CD4-positive, alpha-beta memory T cell (primary cell): Measurements from ENCODE around the gene RASGRP3. TPM values are rescaled to one million over a fixed set of nuclear protein-coding genes. Genes with fewer than 3 reads are reported as not detected.

Experiments
- CTCF ChIA-PET: fragments of 350-600 bp; sonication (Branson Sonifier 250); formaldehyde crosslinking; loops from one replicate; lab custom pipeline; 2021; ENCODE audit warnings: inconsistent platforms; ENCODE audit not compliant: partially characterized antibody; lab: Charles Lee
- POLR2A ChIA-PET: fragments of 350-600 bp; sonication (Branson Sonifier 250); formaldehyde crosslinking; loops from one replicate; lab custom pipeline; 2021; ENCODE audit not compliant: partially characterized antibody; lab: Charles Lee
- DNase-seq, 5 donors: peaks; one replicate each; pipeline versions ENCODE4 v3.0.0 to v3.0.0-alpha.2; 2020 to 2022; ENCODE audit warnings: mixed read lengths in 1 of 5
- H3K27ac ChIP-seq: one replicate; pipeline ENCODE4 v1.7.0; 2013; ENCODE audit warnings: low read depth, low read length
- H3K27me3 ChIP-seq: 2 replicates; pipeline ENCODE4 v1.7.0; 2013; ENCODE audit warnings: mild to moderate bottlenecking, low read length, moderate library complexity; ENCODE audit not compliant: insufficient read depth
- H3K36me3 ChIP-seq: 2 replicates; pipeline ENCODE4 v1.7.0; 2013; ENCODE audit warnings: mild to moderate bottlenecking, low read length, moderate library complexity; ENCODE audit not compliant: insufficient read depth
- H3K4me1 ChIP-seq: 2 replicates; pipeline ENCODE4 v1.7.0; 2013; ENCODE audit warnings: mild to moderate bottlenecking, low read length, moderate library complexity; ENCODE audit not compliant: insufficient read depth
- H3K4me3 ChIP-seq, 2 donors: one replicate each; pipeline ENCODE4 v1.7.0; 2013; ENCODE audit warnings: low read length in 2 of 2, mild to moderate bottlenecking in 1 of 2
- H3K9me3 ChIP-seq, 2 donors: one replicate each; pipeline ENCODE4 v1.7.0; 2013; ENCODE audit warnings: low read length in 2 of 2, control low read depth in 1 of 2; ENCODE audit not compliant: control insufficient read depth in 1 of 2
- H3K27ac Mint-ChIP-seq, 7 donors: one replicate each; pipeline ENCODE4 v1.8.0; 2020 to 2021; ENCODE audit warnings: mixed read lengths in 7 of 7, mild to moderate bottlenecking in 6 of 7, inconsistent platforms in 3 of 7, moderate library complexity in 3 of 7
- H3K27me3 Mint-ChIP-seq, 2 donors: one replicate each; pipeline ENCODE4 v1.8.0; 2020 to 2021; ENCODE audit warnings: mixed read lengths in 2 of 2
- H3K36me3 Mint-ChIP-seq, 2 donors: one replicate each; pipeline ENCODE4 v1.8.0; 2020 to 2021; ENCODE audit warnings: mixed read lengths in 2 of 2, inconsistent platforms in 1 of 2, mild to moderate bottlenecking in 1 of 2
- H3K4me1 Mint-ChIP-seq, 4 donors: one replicate each; pipeline ENCODE4 v1.8.0; 2020 to 2021; ENCODE audit warnings: mixed read lengths in 4 of 4, mild to moderate bottlenecking in 1 of 4
- H3K4me3 Mint-ChIP-seq, 8 donors: one replicate each; pipeline ENCODE4 v1.8.0; 2020 to 2021; ENCODE audit warnings: mixed read lengths in 8 of 8, mild to moderate bottlenecking in 7 of 8, moderate library complexity in 6 of 8, inconsistent platforms in 3 of 8
- H3K9me3 Mint-ChIP-seq, 8 donors: one replicate each; pipeline ENCODE4 v1.8.0; 2020 to 2021; ENCODE audit warnings: mixed read lengths in 8 of 8, mild to moderate bottlenecking in 5 of 8, inconsistent platforms in 3 of 8, moderate library complexity in 1 of 8
- intact Hi-C: fragments of 100-400 bp; cut with micrococcal nuclease; formaldehyde crosslinking; loops from one replicate; pipeline ENCODE4 v1.15.1; 2023
- polyA plus RNA-seq, 2 donors: library from polyadenylated mRNA; unstranded; fragments of 300-500 nt; fragmentation: Illumina TruSeq; gene quantifications; one replicate each; pipeline ENCODE4 v1.2.3, GENCODE V29; 2021
- total RNA-seq, 2 experiments: library from RNA; stranded (reverse); gene quantifications; one replicate each; pipeline ENCODE4 v1.2.3, GENCODE V29; 2021

The RASGRP3 gene
- total and polyA plus RNA-seq, 4 experiments from 2014 or later: 2.2 to 3.9 (median 3.2) TPM

- Histone ChIP-seq H3K4me3 (no peak overlapping the region), H3K36me3 (no peaks in the 10 kb centered on the region), H3K27ac (no peak overlapping the region), H3K9me3 (no peaks in the 10 kb centered on the region), H3K27me3 (no peaks in the 10 kb centered on the region), H3K4me1 (no peaks in the 10 kb centered on the region)
- DNase-seq: no peak
- Mint-ChIP-seq H3K4me3 (no peak overlapping the region), H3K27me3 (peaks cover 0 to 1% of the 10 kb centered on the region in 2 donors), H3K27ac (no peak overlapping the region), H3K36me3 (peaks cover 0 to 6% of the 10 kb centered on the region in 2 donors), H3K4me1 (no peaks in the 10 kb centered on the region), H3K9me3 (peaks cover 0 to 2% (median 0%) of the 10 kb centered on the region in 8 donors)
- intact Hi-C loops: no loop called here
- ChIA-PET CTCF (no interaction called here), POLR2A (no interaction called here)
Observed at GRCh38 chr2:33607905-33608304, 131.5 kb downstream of the RASGRP3 start.

- Mint-ChIP-seq H3K27me3 (no peaks in the 10 kb centered on the region), H3K9me3 (peaks cover 3 to 31% (median 18%) of the 10 kb centered on the region in 8 donors), H3K4me3 (no peak overlapping the region), H3K4me1 (no peaks in the 10 kb centered on the region), H3K27ac (no peak overlapping the region), H3K36me3 (peaks cover 11 to 25% of the 10 kb centered on the region in 2 donors)
- H3K4me1 ChIP-seq: no peaks in the 10 kb centered on the region
- ChIA-PET POLR2A (no interaction called here), CTCF (no interaction called here)
- no peaks in the 10 kb centered on the region for H3K27me3 ChIP-seq
- H3K9me3 ChIP-seq: no peaks in the 10 kb centered on the region
- H3K4me3 ChIP-seq: no peak overlapping the region
- H3K27ac ChIP-seq: no peak overlapping the region
- DNase-seq: no peak
- H3K36me3 ChIP-seq: no peaks in the 10 kb centered on the region
- intact Hi-C loops: no loop called here
Observed at GRCh38 chr2:33614190-33614589, 137.7 kb downstream of the RASGRP3 start.

Other genes with a start within 250 kb of the RASGRP3 start
- 10 to 100 TPM; 32.7 to 38.2 TPM for gene FAM98A, start 122.7 kb downstream of the RASGRP3 start, total RNA-seq
- gene FAM98A, start 122.7 kb downstream of the RASGRP3 start, polyA plus RNA-seq: 10 to 100 TPM in 1 of 2 donors, 1 to 10 TPM in 1; 6.6 to 22.9 TPM